Spinal cord (tissue), 10 donors: Measurements from ENCODE around the gene CBX1. TPM values are rescaled to one million over a fixed set of nuclear protein-coding genes. Genes with fewer than 3 reads are reported as not detected.

Experiments used
- DNase-seq, 6 donors: peaks; one replicate each; pipeline versions ENCODE4 v3.0.0 to v3.0.0-alpha.2; 2013 to 2015; ENCODE audit warnings: low spot score in 6 of 6, low read depth in 4 of 6
- H3K27ac ChIP-seq: one replicate; pipeline ENCODE4 v1.5.1; 2013; ENCODE audit warnings: low read depth, low read length, control low read depth
- H3K27me3 ChIP-seq: one replicate; pipeline ENCODE4 v1.6.1; 2013; ENCODE audit warnings: low read length; ENCODE audit not compliant: control insufficient read depth, insufficient read depth
- H3K36me3 ChIP-seq: one replicate; pipeline ENCODE4 v1.6.1; 2013; ENCODE audit warnings: low read length; ENCODE audit not compliant: control insufficient read depth, insufficient read depth
- H3K4me1 ChIP-seq: one replicate; pipeline ENCODE4 v1.6.1; 2013; ENCODE audit warnings: low read length; ENCODE audit not compliant: control insufficient read depth, insufficient read depth
- H3K4me3 ChIP-seq: one replicate; pipeline ENCODE4 v1.5.1; 2013; ENCODE audit warnings: low read depth, low read length, control low read depth
- H3K9me3 ChIP-seq: one replicate; pipeline ENCODE4 v1.6.1; 2013; ENCODE audit warnings: low read length; ENCODE audit not compliant: control insufficient read depth, insufficient read depth
- WGBS: methylation state at CpG from one replicate; pipeline ENCODE4 v1.1.5; 2013; ENCODE audit warnings: missing lambda C conversion rate; ENCODE audit not compliant: insufficient coverage; 5-methylcytosine and 5-hydroxymethylcytosine counted together
- polyA plus RNA-seq, 2 donors: library from polyadenylated mRNA; unstranded; fragments of 120-200 nt; gene quantifications; one replicate each; pipeline ENCODE4 v1.2.1, GENCODE V29; 2013; ENCODE audit not compliant: insufficient read length in 2 of 2
- total RNA-seq, 2 donors: library from RNA; depleted of rRNA in 1 of 2; stranded (reverse); fragments of 120-200 nt in 1 of 2; fragments of >200 nt in 1 of 2; gene quantifications; one replicate each; pipeline versions ENCODE4 v1.2.3 to v1.2.4, GENCODE V29; 2013 to 2014
- donor health status: healthy.

CBX1 gene
- total and polyA plus RNA-seq, 4 donors, result 76.2 to 240 (median 160) TPM

- Histone ChIP-seq H3K9me3 (no peaks in the 10 kb centered on the region), H3K27me3 (no peaks in the 10 kb centered on the region), H3K4me1 (no peaks in the 10 kb centered on the region), H3K27ac (no peak overlapping the region), H3K36me3 (peaks cover 37% of the 10 kb centered on the region), H3K4me3 (no peak overlapping the region)
- DNase-seq, result no peak
- WGBS, result 89% methylated on average over 1 of the region's 1 CpG
Measured at GRCh38 chr17:48066656-48067055, 34.6 kb downstream of the CBX1 start.

DNA sequence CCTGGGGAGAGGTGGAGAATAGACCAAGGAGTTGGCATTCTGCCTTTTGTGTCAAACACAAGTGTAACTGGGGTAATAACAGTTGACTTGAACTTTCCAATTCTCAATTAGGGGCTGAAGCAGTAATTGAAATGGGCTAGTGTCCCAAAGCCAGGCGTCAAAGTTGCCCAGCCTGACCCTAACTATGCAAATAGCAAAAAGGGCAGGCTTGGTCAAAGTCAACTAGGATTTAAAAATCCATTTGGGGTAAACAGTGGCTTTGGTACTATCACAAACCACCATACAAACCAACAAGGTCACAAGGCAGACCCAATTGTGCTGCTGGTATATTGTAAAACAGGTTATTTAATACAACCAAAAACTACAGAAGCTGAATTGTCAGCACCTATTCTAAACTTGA, 35.1 kb downstream of the CBX1 start:
- no peak for DNase-seq
- Histone ChIP-seq H3K4me3 (no peak overlapping the region), H3K4me1 (no peaks in the 10 kb centered on the region), H3K27me3 (no peaks in the 10 kb centered on the region), H3K27ac (no peak overlapping the region), H3K36me3 (peaks cover 37% of the 10 kb centered on the region), H3K9me3 (no peaks in the 10 kb centered on the region)
- WGBS, result 0% methylated on average over 1 of the region's 1 CpG

GRCh38 chr17:48064638-48065037, 36.6 kb downstream of the CBX1 start:
- no peaks in the 10 kb centered on the region for H3K4me1 ChIP-seq
- WGBS, result 67% methylated on average over 1 of the region's 3 CpGs
- no peaks in the 10 kb centered on the region for H3K27me3 ChIP-seq
- H3K27ac ChIP-seq, result no peak overlapping the region
- no peak overlapping the region for H3K4me3 ChIP-seq
- no peak for DNase-seq
- H3K36me3 ChIP-seq, result peaks cover 52% of the 10 kb centered on the region
- no peaks in the 10 kb centered on the region for H3K9me3 ChIP-seq

DNA sequence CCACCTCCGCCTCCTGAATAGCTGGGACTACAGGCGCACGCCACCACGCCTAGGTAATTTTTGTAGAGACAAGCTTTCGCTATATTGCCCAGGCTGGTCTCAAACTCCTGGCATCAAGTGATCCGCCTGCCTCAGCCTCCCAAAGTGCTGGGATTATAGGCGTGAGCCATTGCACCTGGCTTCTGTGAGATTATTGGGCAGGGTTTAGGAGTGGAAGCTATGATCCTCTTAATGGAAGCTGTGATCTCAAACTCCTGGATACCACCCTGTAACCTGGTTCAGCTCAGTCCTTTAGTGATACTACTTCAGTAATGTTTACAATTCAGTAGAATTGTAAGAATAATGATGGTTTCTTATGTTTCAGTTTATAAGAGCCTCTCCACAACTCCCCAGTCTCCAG, 39.0 kb downstream of the CBX1 start:
- Histone ChIP-seq H3K4me3 (no peak overlapping the region), H3K36me3 (peaks cover 60% of the 10 kb centered on the region), H3K9me3 (no peaks in the 10 kb centered on the region), H3K4me1 (no peaks in the 10 kb centered on the region), H3K27ac (no peak overlapping the region), H3K27me3 (no peaks in the 10 kb centered on the region)
- 97% methylated on average over 6 of the region's 7 CpGs for WGBS
- DNase-seq, result no peak

- no peak overlapping the region for H3K27ac ChIP-seq
- WGBS, result 75% methylated on average over 3 of the region's 7 CpGs
- H3K4me3 ChIP-seq, result no peak overlapping the region
Measured at GRCh38 chr17:48060249-48060648, 41.0 kb downstream of the CBX1 start.

GRCh38 chr17:48059125-48059668, 42.1 kb downstream of the CBX1 start:
- H3K27me3 ChIP-seq, result no peaks in the 10 kb centered on the region
- H3K36me3 ChIP-seq, result peaks cover 82% of the 10 kb centered on the region
- no peaks in the 10 kb centered on the region for H3K9me3 ChIP-seq
- no peak overlapping the region for H3K4me3 ChIP-seq
- H3K27ac ChIP-seq, result no peak overlapping the region
- no peak for DNase-seq
- 95% methylated on average over 29 of the region's 32 CpGs for WGBS
- H3K4me1 ChIP-seq, result peaks cover 25% of the 10 kb centered on the region

More at GRCh38 chr17:48060249-48060648, 41.0 kb downstream of the CBX1 start:
- H3K9me3 ChIP-seq, result no peaks in the 10 kb centered on the region
- no peaks in the 10 kb centered on the region for H3K27me3 ChIP-seq
- peaks cover 74% of the 10 kb centered on the region for H3K36me3 ChIP-seq
- DNase-seq, result no peak
- peaks cover 14% of the 10 kb centered on the region for H3K4me1 ChIP-seq

- Histone ChIP-seq H3K4me1 (peaks cover 31% of the 10 kb centered on the region), H3K36me3 (peaks cover 82% of the 10 kb centered on the region), H3K27ac (no peak overlapping the region), H3K27me3 (no peaks in the 10 kb centered on the region), H3K4me3 (no peak overlapping the region), H3K9me3 (no peaks in the 10 kb centered on the region)
- DNase-seq, result no peak
- 90% methylated on average over 10 of the region's 11 CpGs for WGBS
Measured at GRCh38 chr17:48058393-48059124, 42.7 kb downstream of the CBX1 start.

GRCh38 chr17:48057626-48058025, 43.7 kb downstream of the CBX1 start:
- 83% methylated on average over 1 of the region's 4 CpGs for WGBS
- Histone ChIP-seq H3K27ac (no peak overlapping the region), H3K36me3 (peaks cover 79% of the 10 kb centered on the region), H3K27me3 (no peaks in the 10 kb centered on the region), H3K9me3 (no peaks in the 10 kb centered on the region), H3K4me1 (peaks cover 40% of the 10 kb centered on the region), H3K4me3 (no peak overlapping the region)
- DNase-seq, result no peak

DNA sequence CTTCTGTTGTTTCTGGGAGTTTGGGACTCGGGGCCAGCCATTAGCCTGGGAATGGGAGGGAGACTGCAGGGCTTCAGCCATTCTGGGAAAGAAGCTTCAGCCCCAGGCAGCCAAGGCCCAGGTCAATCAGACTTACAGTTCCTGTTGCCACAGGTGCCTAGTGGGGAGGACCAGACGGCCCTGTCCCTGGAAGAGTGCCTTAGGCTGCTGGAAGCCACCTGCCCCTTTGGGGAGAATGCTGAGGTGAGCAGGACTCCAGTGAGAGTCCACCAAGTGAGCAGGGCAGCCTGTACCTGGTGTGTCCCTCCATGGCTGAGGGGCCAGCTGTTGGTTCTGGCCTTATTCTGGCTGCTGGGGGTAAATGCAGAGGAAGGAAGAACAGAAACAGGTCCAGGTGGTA, 44.4 kb downstream of the CBX1 start:
- Histone ChIP-seq H3K27ac (no peak overlapping the region), H3K27me3 (no peaks in the 10 kb centered on the region), H3K36me3 (peaks cover 73% of the 10 kb centered on the region), H3K9me3 (no peaks in the 10 kb centered on the region), H3K4me1 (peaks cover 48% of the 10 kb centered on the region), H3K4me3 (no peak overlapping the region)
- DNase-seq, result no peak
- 86% methylated on average over 2 of the region's 2 CpGs for WGBS

DNA sequence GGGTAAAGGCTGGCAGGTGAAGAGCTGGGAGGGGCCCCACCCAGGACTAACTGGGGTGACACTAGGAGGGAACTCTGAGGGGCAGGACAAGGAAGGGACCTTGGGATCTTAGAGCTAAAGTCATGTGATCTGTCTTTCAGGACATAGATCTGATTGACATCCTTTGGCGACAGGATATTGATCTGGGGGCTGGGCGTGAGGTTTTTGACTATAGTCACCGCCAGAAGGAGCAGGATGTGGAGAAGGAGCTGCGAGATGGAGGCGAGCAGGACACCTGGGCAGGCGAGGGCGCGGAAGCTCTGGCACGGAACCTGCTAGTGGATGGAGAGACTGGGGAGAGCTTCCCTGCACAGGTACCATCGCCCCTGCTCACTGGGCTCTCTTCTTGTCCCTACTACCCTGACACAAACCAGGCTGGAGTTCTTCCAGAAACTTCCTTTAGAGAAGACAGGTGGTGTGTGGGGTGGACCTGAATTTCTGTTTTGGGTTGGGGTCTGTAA, 45.0 kb downstream of the CBX1 start:
- Histone ChIP-seq H3K27me3 (no peaks in the 10 kb centered on the region), H3K27ac (no peak overlapping the region), H3K9me3 (no peaks in the 10 kb centered on the region), H3K4me3 (no peak overlapping the region), H3K4me1 (peaks cover 54% of the 10 kb centered on the region), H3K36me3 (peaks cover 72% of the 10 kb centered on the region)
- WGBS, result 87% methylated on average over 3 of the region's 10 CpGs
- DNase-seq, result no peak
